Cardiac fibroblast (primary cell): ENCODE measurements around the gene NBEAL1.
"Not testable (repeated sequence)": the region's sequence is repeated elsewhere in the genome, so short reads cannot be mapped to it uniquely, and the experiment has no call there.

Experiments used
- DNase-seq, 2 donors: peaks; one replicate each; pipeline versions ENCODE4 v3.0.0 to v3.0.0-alpha.2; 2010; ENCODE audit warnings: low read depth in 2 of 2
- H3K4me3 ChIP-seq, 2 donors: replicated peaks in 1 of 2; 1 replicate in 1 of 2; 2 replicates in 1 of 2; pipeline ENCODE4 v1.5.1; 2011; ENCODE audit warnings: low read depth in 2 of 2, low read length in 2 of 2, mild to moderate bottlenecking in 2 of 2, moderate library complexity in 1 of 2
- TF ChIP-seq, protein P1 (sequence below): IDR thresholded peaks from one replicate; pipeline ENCODE4 v1.5.1; 2011; ENCODE audit warnings: low read depth, mild to moderate bottlenecking, low read length, inconsistent platforms

Gene NBEAL1

DNA sequence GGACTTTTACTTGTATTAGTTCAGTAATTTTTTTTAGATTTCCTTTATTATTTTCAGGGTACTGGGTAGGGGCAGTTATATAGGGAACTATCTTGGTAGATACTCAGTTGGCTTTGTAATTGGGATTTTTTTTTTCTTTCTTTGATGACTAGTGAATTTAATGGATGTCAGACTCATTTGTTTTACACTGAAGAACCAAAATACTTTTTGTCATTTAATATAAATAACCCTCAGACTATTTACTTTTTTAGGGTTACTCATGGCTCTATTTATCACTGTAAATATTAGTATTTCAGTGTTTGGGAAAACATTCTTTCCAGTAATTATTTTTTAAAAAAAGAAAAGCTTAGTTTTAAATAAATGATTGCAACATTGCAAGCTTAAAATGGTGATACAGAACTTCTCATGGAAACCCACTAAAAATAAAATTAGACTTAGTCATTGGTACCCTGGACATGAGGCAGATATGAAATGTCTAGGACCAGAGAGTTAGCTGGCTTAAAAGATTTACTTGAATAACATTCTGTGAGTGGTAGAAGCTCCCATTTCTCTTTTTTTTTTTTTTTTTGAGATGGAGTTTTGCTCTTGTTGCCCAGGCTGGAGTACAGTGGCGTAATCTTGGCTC is 149.7 kb downstream of the NBEAL1 start:
- TF ChIP-seq, protein P1, sequence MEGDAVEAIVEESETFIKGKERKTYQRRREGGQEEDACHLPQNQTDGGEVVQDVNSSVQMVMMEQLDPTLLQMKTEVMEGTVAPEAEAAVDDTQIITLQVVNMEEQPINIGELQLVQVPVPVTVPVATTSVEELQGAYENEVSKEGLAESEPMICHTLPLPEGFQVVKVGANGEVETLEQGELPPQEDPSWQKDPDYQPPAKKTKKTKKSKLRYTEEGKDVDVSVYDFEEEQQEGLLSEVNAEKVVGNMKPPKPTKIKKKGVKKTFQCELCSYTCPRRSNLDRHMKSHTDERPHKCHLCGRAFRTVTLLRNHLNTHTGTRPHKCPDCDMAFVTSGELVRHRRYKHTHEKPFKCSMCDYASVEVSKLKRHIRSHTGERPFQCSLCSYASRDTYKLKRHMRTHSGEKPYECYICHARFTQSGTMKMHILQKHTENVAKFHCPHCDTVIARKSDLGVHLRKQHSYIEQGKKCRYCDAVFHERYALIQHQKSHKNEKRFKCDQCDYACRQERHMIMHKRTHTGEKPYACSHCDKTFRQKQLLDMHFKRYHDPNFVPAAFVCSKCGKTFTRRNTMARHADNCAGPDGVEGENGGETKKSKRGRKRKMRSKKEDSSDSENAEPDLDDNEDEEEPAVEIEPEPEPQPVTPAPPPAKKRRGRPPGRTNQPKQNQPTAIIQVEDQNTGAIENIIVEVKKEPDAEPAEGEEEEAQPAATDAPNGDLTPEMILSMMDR = no peak
- no peak overlapping the region for H3K4me3 ChIP-seq
- no peak for DNase-seq

DNA sequence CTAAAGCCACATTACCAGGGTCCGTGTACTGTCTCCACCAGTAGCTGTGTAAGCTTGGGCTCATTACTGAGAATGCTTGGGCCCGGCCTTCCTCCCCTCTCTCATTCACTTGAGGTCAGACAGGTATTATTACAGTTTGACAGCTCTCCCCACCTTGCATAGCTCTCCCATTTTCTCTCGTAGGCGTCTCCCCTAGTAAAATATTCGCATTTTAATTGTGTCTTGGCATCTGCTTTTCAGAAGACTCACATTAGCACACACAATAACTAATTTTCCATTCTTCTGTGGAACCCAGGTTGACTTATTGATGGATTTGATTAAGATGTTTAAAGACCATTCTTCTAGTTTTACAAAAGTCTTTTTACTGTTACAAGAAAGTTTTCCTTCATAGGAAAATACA is 153.1 kb downstream of the NBEAL1 start:
- no peak overlapping the region for H3K4me3 ChIP-seq
- DNase-seq = no peak
- TF ChIP-seq, protein P1 = no peak

DNA sequence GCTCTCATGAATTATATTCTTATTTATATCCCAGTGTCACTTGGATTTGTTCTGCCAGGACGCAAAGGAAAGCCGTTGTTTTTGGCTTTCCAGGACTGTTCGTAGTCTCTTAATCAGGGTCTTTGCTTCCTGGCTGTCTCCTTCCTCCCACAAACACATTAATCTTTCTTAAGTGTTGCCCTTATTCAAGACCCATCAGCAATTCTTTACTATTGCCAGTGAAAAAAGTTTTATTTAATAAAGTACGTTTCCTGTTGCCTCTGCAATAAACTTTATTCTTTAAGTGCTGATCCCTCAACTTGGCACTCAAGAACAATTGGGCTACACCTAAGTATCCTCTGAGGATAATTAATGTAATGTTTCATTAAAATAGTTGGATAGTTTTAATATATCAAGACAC is 155.8 kb downstream of the NBEAL1 start:
- TF ChIP-seq, protein P1 = no peak
- H3K4me3 ChIP-seq = no peak overlapping the region
- no peak for DNase-seq

DNA sequence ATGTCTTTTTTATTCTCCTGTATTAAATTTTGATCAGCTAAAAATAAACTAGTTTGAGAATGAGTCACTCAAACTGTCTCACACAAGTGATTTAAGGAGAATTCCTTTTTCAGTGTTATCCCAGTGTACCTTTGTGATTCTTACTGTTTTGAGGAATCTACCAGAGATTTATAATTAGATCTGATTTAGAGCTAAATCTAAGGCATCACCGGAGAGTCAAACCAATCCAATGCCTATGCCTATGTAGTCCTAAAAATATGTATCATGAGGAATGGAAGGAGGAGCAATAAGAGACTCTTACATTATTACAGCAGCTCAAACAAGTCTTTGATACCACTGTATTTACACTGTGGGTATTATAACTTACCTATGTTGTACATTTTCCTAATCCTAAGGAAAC is 160.7 kb downstream of the NBEAL1 start:
- TF ChIP-seq, protein P1 = no peak
- no peak overlapping the region for H3K4me3 ChIP-seq
- no peak for DNase-seq

DNA sequence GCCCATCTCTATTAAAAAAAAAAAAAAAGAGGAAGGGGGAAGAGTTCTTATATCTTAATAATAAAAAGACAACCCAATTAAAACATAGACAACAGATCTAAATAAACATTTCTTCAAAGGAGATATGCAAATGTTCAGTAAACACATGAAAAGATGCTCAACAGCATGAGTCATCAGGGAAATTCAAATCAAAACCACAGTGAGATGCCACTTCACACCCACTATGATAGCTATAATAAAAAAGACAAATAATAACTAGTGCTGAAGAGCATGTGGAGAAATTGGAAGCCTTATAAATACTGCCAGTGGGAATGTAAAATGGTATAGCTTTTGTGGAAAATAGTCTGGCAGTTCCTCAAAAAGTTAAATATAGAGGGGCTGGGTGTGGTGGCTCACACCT is 162.7 kb downstream of the NBEAL1 start:
- H3K4me3 ChIP-seq = no peak overlapping the region
- peak in 1 of 2 donors; percentile 24 for DNase-seq
- TF ChIP-seq, protein P1 = no peak

GRCh38 chr2:203185864-203186263 is 171.2 kb downstream of the NBEAL1 start:
- TF ChIP-seq, protein P1 = no peak
- H3K4me3 ChIP-seq = no peak overlapping the region
- no peak for DNase-seq

DNA sequence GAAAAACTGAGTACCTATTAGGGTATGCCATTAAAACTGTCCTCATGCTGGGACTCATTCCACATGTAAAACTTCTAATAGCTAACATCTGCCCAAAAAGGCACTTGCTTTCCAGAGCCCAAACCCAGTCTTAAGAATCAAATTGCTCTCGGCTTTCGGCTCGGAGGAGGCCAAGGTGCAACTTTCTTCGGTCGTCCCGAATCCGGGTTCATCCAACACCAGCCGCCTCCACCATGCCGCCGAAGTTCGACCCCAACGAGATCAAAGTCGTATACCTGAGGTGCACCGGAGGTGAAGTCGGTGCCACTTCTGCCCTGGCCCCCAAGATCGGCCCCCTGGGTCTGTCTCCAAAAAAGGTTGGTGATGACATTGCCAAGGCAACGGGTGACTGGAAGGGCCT is 175.9 kb downstream of the NBEAL1 start:
- not testable (repeated sequence) for H3K4me3 ChIP-seq, DNase-seq

DNA sequence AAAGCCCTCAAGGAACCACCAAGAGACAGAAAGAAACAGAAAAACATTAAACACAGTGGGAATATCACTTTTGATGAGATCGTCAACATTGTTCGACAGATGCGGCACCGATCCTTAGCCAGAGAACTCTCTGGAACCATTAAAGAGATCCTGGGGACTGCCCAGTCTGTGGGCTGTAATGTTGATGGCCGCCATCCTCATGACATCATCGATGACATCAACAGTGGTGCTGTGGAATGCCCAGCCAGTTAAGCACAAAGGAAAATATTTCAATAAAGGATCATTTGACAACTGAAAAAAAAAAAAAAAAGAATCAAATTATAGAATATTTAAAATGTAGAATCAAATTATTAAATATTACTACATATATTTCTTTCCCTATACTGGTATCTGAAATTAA is 176.4 kb downstream of the NBEAL1 start:
- not testable (repeated sequence) for DNase-seq, H3K4me3 ChIP-seq
